GM18907 (cell line): Measurements from ENCODE around the gene CLDN5.
"Not testable (repeated sequence)": the region's sequence is repeated elsewhere in the genome, so short reads cannot be mapped to it uniquely, and the experiment has no call there.

Experiments
- ATAC-seq: cut with Tn5 transposase; IDR thresholded peaks from one replicate; pipeline ENCODE4 v1.9.1; 2021; ENCODE audit warnings: mild to moderate bottlenecking, moderate library complexity; ENCODE audit not compliant: unreplicated experiment

Gene CLDN5

DNA sequence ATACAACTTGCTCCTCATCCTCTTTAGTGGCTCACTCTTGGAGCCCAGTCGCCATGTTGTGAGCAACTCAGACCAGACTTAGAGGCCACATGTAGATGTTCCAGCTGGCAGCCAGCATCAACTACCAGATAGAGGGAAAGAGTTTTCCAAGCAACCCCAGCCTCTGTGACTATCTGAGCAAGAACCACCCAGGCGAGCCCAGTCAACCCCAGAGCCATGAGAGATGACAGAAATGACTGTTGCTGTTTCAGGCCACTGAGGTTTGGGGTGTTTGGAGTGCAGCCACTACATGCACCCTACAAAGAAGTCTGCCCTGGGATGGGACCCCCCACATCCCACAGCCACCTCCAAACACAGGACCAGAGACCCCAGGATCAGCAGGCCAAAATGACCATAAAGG lies 24.8 kb upstream of the CLDN5 start:
- ATAC-seq: no peak

DNA sequence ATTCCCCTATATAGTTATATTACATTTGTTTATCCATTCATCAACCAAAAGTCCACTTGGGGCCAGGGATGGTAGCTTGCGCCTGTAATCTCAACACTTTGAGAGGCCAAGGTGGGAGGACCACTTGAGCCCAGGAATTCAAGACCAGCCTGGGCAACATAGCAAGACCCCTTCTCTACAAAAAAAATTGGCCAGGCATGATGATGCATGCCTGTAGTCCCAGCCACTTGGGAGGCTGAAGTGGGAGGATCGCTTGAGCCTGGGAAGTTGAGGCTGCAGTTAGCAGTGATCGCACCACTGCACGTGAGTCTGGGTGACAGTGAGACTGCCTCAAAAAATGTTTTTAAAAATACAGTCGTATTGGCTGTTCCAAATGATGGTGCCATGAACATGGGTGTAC lies 24.2 kb upstream of the CLDN5 start:
- ATAC-seq: not testable (repeated sequence)

DNA sequence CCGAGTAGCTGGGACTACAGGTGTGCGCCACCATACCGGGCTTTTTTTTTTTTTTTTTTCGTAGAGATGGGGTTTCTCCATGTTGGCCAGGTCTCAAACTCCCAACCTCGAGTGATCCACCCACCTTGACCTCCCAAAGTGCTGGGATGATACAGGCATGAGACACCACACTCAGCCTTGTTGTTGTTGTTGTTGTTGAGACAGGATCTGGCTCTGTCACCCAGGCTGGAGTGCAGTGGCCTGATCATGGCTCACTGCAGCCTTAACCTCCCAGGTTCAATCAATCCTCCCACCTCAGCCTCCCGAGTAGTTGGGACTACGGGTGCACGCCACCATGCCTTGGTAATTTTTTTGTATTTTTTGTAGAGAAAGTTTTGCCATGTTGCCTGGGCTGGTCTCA lies 23.4 kb upstream of the CLDN5 start:
- ATAC-seq: no peak

DNA sequence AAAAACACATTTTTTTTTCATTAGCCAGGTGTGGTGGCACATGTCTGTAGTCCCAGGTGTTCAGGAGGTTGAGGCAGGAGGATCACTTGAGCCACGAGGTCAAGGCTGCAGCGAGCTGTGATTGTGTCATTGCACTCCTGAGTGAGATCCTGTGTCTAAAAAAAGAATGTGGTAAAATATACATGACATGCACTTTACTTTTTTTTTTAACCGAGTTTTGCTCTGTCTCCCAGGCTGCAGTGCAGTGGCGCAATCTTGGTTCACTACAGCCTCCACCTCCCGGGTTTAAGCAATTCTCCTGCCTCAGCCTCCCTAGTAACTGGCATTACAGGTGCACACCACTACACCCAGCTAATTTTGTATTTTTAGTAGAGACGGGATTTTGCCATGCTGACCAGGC lies 22.5 kb upstream of the CLDN5 start:
- no peak for ATAC-seq

DNA sequence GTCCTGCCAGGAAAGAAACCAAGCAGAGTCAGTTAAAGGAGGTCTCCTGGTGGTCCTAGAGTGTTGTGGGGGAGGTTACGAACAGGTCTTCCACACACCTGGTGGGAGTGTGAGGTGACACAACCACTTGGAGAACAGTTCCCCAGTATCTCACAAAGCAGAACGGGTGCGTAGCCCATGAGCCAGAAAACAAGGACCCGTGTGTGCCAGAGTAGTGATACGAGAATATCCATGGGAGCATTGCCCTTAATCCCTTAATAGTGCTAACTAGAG lies 21.7 kb upstream of the CLDN5 start:
- ATAC-seq: no peak

DNA sequence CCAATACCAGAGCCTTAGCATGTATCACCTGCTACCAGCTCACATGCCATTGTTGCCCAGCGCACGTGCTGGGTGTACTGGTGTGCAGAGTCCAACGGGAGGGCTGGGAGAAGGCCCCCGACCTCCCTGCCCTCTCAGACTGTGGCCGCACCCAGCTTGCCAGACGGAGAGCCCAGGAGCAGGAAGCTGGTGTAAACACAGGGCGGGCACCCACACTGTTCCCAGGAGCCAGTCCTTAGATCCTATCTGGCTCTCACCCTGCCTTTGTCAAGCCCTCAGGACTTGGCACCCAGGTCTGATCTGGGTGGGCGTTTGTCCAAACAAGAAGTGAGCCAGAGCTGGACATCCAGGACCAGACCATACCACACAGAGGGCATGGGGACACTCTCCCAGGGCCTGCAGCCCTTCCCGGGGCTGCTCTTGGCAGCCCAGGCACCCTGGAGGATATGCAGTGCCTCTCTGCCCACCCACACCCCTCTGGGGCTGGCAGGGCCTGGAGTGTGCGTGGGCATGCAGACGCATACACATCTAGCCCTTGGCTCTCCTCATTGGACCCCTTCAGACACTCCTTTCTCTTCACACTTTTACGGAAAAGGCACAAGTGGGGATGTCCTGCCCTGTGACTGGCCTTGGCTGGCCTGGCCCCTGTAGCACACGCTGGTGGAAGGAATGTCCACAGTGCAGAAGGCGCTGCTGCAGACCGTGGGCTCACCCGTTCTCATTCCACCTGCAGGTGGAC lies 19.9 kb upstream of the CLDN5 start:
- no peak for ATAC-seq

DNA sequence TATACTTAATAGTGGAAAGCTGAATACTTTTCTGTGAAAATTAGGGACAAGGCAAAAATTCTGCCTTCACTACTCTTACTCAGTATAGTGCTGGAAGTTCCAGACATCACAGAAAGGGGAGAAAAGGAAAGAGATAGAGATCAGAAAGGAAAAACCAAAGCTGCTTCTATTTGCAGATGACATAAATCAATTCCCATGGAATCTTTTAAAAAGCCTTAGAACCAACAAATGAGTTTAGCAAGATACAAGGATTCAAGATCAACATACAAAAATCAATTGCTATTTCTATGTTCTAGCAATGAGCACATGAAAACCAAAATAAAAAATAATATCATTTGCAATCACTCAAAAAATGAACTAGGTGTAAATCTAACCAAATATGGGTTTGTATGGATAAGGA lies 16.2 kb upstream of the CLDN5 start:
- ATAC-seq: no peak

DNA sequence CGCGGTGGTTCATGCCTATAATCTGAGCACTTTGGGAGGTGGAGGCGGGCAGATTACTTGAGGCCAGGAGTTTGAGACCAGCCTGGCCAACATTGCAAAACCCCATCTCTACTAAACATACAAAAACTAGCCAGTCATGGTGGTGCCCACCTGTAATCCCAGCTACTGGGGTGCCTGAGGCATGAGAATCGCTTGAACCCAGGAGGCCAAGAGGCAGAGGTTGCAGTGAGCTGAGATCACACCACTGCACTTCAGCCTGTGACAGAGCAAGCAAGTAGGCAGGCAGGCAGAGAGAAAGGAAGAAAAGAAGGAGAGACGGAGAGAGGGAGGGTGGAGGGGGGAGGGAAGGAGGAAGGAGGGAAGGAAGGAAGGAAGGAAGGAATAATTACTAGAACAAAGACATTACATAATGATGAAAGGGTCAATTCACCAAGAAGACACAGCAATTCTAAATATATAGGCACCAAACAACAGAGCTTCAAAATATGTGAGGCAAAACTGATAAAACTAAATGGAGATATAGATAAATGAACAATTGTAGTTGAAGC lies 13.8 kb upstream of the CLDN5 start:
- no peak for ATAC-seq

DNA sequence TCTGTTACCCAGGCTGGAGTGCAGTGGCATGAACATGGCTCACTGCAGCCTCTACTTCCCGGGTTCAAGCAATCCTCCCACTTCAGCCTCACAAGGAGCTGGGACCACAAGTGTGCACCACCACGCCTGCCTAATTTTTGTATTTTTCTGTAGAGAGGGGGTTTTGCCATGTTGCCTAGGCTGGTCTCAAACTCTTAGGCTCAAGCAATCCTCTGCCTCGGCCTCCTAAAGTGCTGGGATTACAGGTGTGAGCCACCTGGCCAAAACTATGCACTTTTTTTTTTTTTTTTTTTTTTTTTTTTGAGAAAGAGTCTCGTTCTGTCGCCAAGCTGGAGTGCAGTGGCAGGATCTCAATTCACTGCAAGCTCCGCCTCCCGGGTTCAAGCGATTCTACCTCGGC lies 12.4 kb upstream of the CLDN5 start:
- no peak for ATAC-seq

DNA sequence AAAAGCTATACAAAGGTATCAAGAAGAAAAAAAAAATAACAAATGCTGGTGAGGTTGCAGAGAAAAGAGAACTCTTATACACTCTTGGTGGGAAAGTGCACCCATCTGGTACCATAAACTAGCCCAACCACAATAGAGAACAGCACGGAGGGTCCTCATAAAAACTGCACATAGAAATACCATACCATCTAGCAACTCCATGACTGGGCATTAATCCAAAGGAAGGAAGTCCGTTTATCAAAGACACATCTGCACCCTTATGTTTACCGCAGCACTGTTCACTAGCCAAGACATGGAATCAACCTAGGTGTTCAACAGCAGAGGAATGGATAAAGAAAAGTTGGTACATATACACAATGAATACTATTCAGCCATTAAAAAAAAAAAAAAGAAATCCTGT lies 10.8 kb upstream of the CLDN5 start:
- ATAC-seq: no peak

DNA sequence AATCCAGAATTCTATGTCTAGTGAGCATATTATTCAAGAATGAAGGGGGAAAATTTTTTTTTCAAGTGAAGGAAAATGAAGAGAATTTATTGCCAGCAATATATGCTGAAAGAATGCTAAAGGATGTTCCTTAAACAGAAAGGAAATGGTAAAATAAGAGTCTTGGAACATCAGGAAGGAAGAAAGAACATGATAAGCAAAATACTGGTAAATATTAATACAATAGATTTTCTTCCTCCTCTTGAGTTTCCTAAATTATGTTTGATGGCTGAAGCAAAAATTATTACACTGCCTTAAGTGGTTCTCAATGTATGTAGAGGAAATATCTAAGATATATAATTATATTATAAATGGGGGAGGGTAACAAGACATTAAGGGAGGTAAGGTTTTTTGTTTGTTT lies 9.6 kb upstream of the CLDN5 start:
- ATAC-seq: no peak

DNA sequence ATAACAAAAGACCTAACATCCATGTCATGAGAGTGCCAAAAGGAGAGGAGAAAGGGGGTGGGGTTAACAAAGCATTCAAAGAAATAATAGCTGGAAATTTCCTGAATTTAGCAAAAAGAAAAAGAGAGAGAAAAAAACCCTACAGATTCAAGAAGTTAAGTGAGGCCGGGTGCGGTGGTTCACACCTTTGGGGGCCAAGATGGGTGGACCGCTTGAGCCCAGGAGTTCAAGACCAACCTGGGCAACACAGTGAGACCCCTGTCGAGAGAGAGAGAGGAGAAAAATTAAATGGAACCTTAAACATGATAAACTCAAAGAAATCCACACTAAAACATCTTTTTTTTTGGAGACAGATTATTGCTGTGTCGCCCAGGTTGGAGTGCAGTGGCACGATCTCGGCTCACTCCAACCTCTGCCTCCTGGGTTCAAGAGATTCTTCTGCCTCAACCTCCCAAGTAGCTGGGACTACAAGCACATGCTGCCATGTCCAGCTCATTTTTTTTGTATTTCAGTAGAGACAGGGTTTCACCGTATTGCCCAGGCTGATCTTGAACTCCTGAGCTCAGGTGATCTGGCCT lies 8.9 kb upstream of the CLDN5 start:
- no peak for ATAC-seq

DNA sequence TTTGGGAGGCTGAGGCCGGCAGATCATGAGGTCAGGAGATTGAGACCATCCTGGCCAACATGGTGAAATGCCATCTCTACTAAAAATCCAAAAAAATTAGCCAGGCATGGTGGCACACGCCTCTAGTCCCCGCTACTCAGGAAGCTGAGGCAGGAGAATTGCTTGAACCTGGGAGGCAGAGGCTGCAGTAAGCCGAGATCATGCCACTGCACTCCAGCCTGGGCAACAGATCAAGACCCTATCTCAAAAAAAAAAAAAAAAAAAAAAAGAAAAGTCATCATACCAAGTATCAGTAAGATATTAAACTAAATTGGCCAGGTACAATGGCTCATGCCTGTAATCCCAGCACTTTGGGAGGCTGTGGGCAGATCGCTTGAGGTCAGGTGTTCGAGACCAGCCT lies 7.1 kb upstream of the CLDN5 start:
- ATAC-seq: not testable (repeated sequence)

DNA sequence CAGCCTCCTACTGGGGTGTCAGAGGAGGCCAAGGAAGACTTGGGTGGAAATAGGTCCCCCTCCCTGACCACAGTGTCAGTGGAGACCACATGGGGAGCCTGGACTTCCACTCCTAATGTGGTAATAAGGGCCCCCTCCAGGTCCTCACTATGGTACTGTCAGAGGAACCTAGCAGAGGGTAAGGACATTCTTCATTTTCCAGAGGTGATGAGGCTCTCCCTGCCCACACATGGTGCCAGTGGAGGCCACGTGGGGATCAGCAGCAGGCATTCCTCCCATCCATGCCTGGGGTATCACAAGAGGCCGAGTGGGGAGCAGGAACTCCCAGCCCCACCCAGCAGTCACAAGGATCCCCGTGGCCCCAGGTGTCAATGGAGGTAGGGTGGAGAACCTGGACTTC lies 6.5 kb upstream of the CLDN5 start:
- no peak for ATAC-seq

DNA sequence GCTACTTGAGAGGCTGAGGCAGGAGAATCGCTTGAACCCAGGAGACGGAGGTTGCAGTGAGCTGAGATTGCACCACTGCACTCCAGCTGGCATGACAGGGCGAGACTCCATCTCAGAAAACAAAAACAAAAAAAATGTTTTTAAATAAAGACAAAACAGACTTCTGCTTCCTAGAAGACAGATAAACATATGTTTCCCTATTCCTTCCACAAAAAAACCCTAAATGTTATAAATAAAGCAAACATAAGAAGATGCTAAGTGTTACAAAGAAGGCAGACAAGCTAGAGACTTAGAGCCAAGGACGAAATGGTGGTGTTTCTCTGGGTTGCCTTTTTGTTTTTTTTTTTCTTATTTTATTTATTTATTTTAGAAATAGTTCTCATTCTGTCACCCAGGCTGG lies 5.6 kb upstream of the CLDN5 start:
- no peak for ATAC-seq

DNA sequence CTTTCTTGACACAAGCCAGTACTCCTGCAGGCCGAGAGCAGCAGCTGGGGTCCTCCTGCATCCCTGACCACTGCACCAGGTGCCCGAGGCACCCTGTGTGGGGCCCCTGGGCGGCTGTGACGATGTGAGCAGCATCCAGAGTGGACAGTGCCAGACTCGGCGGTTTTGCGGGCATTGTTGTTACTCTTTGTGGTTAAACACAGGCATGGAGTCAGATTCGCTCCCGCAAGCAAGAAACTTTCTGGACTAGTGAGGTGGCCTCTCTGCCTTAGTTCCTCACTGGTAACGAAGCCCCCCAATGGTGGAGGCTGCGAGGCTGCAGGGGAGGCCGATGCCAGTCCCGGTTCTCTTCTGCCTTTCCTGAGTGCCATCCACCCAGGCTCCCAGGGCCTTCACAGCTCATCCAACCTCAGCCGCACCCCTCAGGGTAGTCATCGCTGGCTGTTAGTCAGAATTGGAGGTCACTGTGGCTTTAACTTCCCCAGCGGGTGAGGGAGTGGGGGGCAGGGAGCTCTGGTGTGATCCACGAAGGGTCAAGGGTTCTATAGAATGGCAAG lies 3.7 kb upstream of the CLDN5 start:
- no peak for ATAC-seq

DNA sequence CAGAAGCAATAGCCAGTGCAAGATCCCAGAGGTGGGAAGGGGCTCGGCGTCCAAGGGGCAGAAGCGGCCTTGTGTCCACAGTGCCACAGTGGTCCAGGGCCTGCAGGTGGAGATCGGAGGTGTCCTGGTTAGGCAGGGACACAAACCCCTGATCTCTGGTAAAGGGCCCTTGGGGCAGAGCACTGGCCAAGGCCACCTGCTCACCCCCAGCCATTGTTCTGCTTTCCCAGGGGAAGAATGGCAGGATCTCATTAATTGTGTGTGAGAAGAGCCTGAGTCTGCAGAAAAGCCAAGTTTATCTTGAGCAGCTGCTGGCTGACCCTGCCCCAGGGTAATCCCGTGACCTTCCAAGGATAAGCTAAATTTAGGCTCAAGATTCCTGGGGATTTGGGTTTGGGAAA lies 3.1 kb upstream of the CLDN5 start:
- no peak for ATAC-seq

DNA sequence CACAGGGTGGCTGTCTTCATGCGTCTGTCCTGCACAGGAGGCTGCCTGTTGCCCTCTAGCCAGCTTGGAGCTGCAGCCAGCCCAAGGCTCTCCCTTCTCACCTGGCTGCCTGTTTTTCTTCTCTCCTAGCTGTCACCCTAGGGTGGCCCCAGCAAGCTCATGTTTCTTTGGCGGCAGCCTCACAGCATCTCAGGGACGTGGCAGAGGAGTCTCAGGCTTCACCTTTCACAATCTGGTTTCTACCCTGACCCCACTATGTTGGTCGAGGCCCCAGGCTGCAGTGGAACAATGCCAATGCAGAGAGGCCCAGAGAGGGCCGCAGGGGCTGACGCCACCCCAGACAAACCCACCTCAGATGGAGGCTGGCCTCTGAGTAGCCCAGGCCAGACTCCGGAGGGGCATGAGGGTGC lies 2.5 kb upstream of the CLDN5 start:
- no peak for ATAC-seq

DNA sequence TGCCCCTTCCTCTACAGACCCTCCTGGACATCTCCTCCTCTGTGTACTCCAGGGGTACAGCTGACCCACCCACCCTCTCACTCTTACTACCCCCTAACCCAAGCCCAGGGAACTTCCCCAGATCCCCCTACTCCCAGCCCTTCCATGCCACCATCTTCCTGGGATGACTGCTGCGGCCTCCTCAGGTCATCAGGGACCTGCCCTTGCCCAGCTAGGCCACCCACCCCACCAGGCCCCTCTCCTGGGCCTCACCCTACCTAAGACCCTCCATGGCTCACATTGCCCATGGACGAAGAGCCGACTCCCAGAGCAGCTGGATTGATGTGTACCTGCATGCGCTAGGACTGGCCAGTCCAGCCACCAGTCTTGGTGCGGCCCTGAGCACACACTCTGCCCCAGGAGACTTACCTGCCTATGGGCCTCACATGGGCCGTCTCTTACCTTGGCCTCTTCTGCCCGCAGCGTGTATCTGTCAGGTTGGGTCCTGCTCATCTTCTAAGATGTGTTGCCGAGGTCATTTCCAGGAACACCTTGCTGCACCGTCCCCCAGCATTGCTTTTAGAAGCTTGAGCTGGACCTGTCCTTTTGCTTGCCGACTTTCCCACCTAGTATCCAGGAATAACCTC lies 2.0 kb upstream of the CLDN5 start:
- ATAC-seq: no peak

DNA sequence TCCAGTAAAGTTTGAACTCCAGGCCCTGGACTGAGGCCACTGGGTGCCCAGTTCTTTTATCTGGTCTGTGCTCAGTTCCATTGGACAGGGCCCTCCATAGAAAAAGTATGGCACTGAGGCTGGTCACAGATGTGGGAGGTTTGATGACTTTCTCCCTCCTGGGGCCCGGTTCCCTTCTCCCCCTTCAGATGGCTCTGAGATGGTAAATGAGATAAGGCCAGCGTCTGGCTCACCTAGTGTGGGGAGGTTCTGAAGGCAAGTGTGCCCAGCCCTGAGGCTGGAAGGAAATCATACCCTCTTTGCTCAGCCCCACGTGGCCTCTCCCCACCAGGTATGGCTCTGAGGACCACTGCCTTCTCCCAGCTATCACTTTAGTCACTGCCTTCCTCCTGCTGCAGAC lies 1.5 kb upstream of the CLDN5 start:
- no peak for ATAC-seq

DNA sequence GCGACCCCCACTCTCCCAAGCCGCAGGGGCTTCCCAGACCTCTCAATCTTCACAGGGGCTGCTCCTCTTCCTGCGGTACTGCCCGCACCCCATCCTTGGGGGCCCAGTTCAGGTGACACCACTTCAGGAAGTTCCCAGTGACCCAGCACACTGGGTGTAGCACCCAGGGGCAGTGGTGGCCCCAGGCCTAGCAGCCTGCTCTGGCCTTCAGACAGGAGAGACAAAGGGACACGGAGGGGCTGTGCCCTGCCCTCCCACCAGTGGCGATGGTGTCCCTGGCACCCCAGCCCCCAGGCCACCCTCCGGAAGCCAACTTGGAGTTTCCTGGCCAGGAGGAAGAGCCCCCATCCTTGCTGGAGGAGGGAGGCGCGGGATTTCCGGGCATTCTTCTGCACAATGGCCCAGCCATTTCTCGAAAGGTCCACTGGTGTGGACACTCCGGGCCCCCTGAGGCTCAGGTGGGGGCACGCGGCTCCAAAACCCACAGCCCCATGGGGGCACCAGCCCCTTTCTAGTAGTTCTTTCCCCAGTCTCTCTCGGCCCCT lies 978 bp upstream of the CLDN5 start:
- no peak for ATAC-seq
